NCI-H2029 (cell line): ENCODE results near the gene TANGO2.
A peak's percentile ranks its signal among the peaks of the same experiment; 100 is the strongest.

ENCODE experiments used
- DNase-seq: peaks from one replicate; lab custom pipeline; 2025; lab: John Stamatoyannopoulos, UW

TANGO2 gene

GRCh38 chr22:19983741-19984140, 37.2 kb upstream of the TANGO2 start:
- no peak for DNase-seq

- no peak for DNase-seq
Measured at GRCh38 chr22:19984201-19984753, 36.6 kb upstream of the TANGO2 start.

- DNase-seq: no peak
Measured at GRCh38 chr22:19984851-19985811, 35.8 kb upstream of the TANGO2 start.

- DNase-seq: no peak
Measured at GRCh38 chr22:19986011-19986409, 34.9 kb upstream of the TANGO2 start.

- peak; percentile 76 for DNase-seq
Measured at GRCh38 chr22:19986410-19987341, 34.2 kb upstream of the TANGO2 start.

- no peak for DNase-seq
Measured at GRCh38 chr22:19987394-19988306, 33.3 kb upstream of the TANGO2 start.

GRCh38 chr22:19988331-19988808, 32.5 kb upstream of the TANGO2 start:
- DNase-seq: no peak

- no peak for DNase-seq
Measured at GRCh38 chr22:19988965-19989724, 31.8 kb upstream of the TANGO2 start.

GRCh38 chr22:19989725-19990067, 31.2 kb upstream of the TANGO2 start:
- DNase-seq: no peak

- DNase-seq: no peak
Measured at GRCh38 chr22:19990188-19990587, 30.7 kb upstream of the TANGO2 start.

- DNase-seq: no peak
Measured at GRCh38 chr22:19990609-19991394, 30.1 kb upstream of the TANGO2 start.

GRCh38 chr22:19991395-19991644, 29.6 kb upstream of the TANGO2 start:
- DNase-seq: no peak

GRCh38 chr22:19991645-19992451, 29.1 kb upstream of the TANGO2 start:
- no peak for DNase-seq

GRCh38 chr22:19992481-19992911, 28.4 kb upstream of the TANGO2 start:
- DNase-seq: no peak

GRCh38 chr22:19992921-19993355, 28.0 kb upstream of the TANGO2 start:
- no peak for DNase-seq

- no peak for DNase-seq
Measured at GRCh38 chr22:19993926-19994325, 27.0 kb upstream of the TANGO2 start.

- no peak for DNase-seq
Measured at GRCh38 chr22:19994851-19995610, 25.9 kb upstream of the TANGO2 start.
